Measurements from ENCODE around the gene NPPC.
A peak's percentile ranks its signal among the peaks of the same experiment; 100 is the strongest.
"Not testable (repeated sequence)": the region's sequence is repeated elsewhere in the genome, so short reads cannot be mapped to it uniquely, and the experiment has no call there.

Gene NPPC

DNA sequence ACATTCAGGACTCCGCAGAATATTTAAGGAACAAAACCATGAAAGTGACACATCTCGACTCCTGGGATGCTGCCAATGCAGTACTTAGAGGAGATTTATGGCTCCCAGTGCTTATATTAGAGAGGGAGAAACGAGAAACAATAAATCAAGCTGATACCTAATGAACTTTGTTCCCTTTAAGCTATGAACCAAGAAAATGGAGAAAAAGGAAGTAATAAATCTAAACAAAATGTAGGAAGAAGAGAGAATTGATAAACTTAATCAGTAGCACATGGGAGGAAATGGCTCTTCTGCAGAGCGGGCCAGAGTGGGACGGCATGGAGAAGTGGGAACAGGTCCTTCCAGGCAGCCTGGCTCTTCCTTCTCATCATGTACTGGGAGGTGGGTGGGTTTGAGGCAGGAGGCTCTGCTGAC lies 42.7 kb downstream of the NPPC start:
- DNase-seq: peak; percentile 22

GRCh38 chr2:231882646-231883045 lies 43.5 kb downstream of the NPPC start:
- DNase-seq: no peak

DNA sequence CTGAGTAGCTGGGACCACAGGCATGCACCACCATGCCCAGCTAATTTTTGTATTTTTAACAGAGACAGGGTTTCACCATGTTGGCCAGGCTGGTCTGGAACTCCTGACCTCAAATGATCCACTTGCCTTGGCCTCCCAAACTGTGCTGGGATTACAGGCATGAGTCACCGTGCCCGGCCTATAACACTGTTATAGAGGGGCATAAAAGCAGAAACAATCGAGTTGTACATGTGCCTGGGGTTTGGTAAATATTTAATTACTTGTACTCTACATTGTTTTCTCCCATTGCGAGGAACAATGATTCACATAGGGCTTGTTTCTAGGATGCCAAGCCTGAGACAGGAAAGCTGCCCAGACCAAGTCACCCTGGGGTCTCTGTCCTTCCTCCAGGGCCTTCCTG lies 45.8 kb downstream of the NPPC start:
- DNase-seq: not testable (repeated sequence)

GRCh38 chr2:231879216-231879615 lies 47.0 kb downstream of the NPPC start:
- no peak for DNase-seq

DNA sequence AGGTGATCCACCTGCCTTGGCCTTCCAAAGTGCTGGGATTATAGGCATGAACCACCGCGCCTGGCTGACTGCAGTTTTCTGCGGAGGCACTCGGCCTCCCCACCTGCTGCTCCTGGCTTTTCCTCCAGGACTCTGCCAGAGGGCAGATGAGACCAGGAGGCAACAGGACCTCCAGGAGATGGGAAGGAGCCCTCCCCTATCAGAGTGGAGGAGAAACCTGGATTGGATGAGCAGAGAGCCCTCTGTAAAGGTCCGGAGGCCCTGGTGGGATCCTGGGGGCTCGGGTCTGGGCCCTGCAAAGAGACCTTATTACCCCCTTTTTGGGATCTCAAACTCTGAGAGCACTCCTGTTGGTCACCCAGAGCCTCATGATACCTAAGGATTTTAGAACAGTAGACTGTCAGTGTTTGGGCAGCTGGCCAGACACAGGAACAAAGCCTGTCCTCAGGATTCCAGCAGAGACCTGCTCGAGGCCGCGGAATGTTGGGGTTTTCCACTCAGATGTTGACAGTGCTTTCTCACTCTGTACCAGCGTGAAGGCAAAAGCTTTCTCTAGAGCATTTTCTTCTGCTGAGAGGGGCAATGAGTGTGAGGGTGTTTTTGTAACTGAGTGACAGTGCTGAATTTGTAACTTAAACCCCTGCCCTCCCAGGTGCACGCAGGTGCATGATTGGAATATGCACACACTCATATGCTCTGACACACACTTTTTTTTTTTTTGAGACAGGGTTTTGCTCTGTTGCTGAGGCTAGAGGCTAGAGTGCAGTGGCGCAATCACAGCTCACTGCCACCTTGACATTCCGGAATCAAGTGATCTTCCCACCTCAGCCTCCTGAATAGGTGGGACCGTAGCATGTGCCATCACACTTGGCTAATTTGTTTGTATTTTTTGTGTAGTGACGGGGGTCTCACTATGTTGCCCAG lies 48.4 kb downstream of the NPPC start:
- DNase-seq: no peak

DNA sequence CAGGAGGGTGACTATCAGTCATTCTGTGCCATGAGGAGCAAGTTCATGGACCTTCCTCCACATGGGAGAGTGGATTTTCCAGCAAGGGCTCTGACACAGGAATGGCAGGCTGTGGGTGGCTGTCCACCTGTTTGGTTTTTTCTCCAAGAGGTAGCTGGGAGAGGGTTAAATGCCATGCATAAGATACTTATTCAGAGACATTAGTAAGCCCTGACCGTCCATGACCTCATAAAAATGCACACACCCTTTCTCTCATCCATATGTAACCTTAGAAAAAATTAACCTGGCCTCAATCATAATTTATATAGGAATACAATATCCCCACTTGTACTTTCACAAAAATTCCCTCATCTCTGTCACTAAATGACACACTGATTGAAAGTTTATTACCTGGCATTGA lies 51.3 kb downstream of the NPPC start:
- DNase-seq: no peak

All from DMS153 (cell line).